Right lobe of liver (tissue), 6 donors: ENCODE results near the gene VAV3. TPM values are rescaled to one million over a fixed set of nuclear protein-coding genes. Genes with fewer than 3 reads are reported as not detected.

Experiments used
- ATAC-seq, 4 donors: fragments of 200-7000 bp; cut with Tn5 transposase; one replicate each; pipeline ENCODE4 v1.9.1; 2020; ENCODE audit warnings: mild to moderate bottlenecking in 4 of 4, moderate library complexity in 4 of 4
- DNase-seq, 3 donors: peaks; one replicate each; pipeline ENCODE4 v3.0.0-alpha.2; 2020
- H3K27ac ChIP-seq, 3 donors: fragments of 200-600 bp; one replicate each; pipeline ENCODE4 v1.8.0; 2022
- H3K27me3 ChIP-seq, 2 donors: fragments of 200-600 bp; one replicate each; pipeline ENCODE4 v1.8.0; 2022
- H3K36me3 ChIP-seq, 4 donors: fragments of 200-600 bp; sonication (generic) in 1 of 4; one replicate each; pipeline versions ENCODE4 v1.5.1 to v1.8.0; 2017 to 2022; ENCODE audit warnings: control low read depth in 1 of 4
- H3K4me1 ChIP-seq, 4 donors: fragments of 200-600 bp; sonication (generic) in 1 of 4; one replicate each; pipeline versions ENCODE4 v1.5.1 to v1.8.0; 2017 to 2022; ENCODE audit warnings: control low read depth in 1 of 4
- H3K4me3 ChIP-seq, 3 donors: fragments of 200-600 bp; one replicate each; pipeline ENCODE4 v1.8.0; 2022
- H3K9me3 ChIP-seq, 4 donors: fragments of 200-600 bp; sonication (generic) in 1 of 4; one replicate each; pipeline versions ENCODE4 v1.5.1 to v1.8.0; 2017 to 2022; ENCODE audit warnings: control low read depth in 1 of 4
- POLR2A ChIP-seq: fragments of 450-650 bp; IDR thresholded peaks from one replicate; pipeline ENCODE4 v1.6.1; 2017; ENCODE audit warnings: antibody characterized with exemption, mild to moderate bottlenecking
- WGBS: methylation state at CpG from one replicate; pipeline ENCODE4 v1.1.6; 2018; ENCODE audit warnings: low coverage, low lambda C conversion rate; ENCODE audit not compliant: insufficient coverage; ENCODE audit errors: missing lambda C conversion rate; 5-methylcytosine and 5-hydroxymethylcytosine counted together
- intact Hi-C, 2 donors: fragments of 100-400 bp; cut with DNase I; formaldehyde crosslinking; loops; one replicate each; pipeline versions ENCODE4 v1.11.2 to v1.14.1; 2022
- total RNA-seq, 6 experiments: library from RNA; depleted of rRNA in 2 of 6; stranded (reverse); fragments of >200 nt in 2 of 6; fragmentation: NEBNext Ultra II Directional in 3 of 6; extraction: Animal tissue kit (Norgen Biotek cat#: 25700) in 3 of 6; gene quantifications; one replicate each; pipeline versions ENCODE4 v1.1.0 to v1.2.4, GENCODE V29; 2016 to 2023
- TF ChIP-seq, protein P1 (sequence below), 4 donors: fragments of 200-600 bp in 3 of 4; fragments of 450-650 bp in 1 of 4; IDR thresholded peaks; one replicate each; pipeline versions ENCODE4 v1.5.1 to v1.8.0; 2016 to 2022; ENCODE audit warnings: antibody characterized with exemption in 4 of 4, mild to moderate bottlenecking in 2 of 4
- donor health status: DM: no; HTN: yes; CAD: no.
- donor health status: DM: no; HTN: no; CAD: no.
- donor health status: DM: no; HTN: no; CAD: no.
- donor health status: DM: no; HTN: yes; CAD: no.
- donor health status: DM: no; HTN: yes; CAD: no.

The VAV3 gene
- total RNA-seq, 6 experiments from 2014 or later = 0.77 to 3.6 (median 1.5) TPM

DNA sequence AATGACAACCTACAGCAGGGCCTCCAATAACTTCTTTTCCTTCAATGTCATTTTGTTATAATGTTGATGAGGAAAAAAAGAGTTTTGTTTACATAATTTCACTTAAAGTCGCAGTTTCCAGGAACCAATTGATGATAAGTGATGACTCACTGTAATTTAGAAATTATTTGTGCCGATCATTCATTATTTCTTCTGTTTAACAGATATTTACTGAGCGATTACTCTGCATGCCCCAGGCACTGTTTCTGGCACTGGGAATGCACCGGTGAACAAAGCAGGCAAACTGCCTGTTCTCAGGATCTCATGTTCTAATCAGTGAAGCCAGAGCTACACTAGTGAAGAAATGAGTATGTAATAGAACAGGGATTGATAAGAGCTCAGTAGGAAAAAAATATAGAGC is 420.7 kb downstream of the VAV3 start:
- Histone ChIP-seq H3K9me3 (no peaks in the 10 kb centered on the region), H3K36me3 (no peaks in the 10 kb centered on the region), H3K4me1 (no peaks in the 10 kb centered on the region), H3K27ac (no peak overlapping the region), H3K27me3 (no peaks in the 10 kb centered on the region), H3K4me3 (no peak overlapping the region)
- ATAC-seq = no peak
- DNase-seq = no peak
- 78% methylated on average over 4 of the region's 4 CpGs for WGBS
- TF ChIP-seq, protein P1, sequence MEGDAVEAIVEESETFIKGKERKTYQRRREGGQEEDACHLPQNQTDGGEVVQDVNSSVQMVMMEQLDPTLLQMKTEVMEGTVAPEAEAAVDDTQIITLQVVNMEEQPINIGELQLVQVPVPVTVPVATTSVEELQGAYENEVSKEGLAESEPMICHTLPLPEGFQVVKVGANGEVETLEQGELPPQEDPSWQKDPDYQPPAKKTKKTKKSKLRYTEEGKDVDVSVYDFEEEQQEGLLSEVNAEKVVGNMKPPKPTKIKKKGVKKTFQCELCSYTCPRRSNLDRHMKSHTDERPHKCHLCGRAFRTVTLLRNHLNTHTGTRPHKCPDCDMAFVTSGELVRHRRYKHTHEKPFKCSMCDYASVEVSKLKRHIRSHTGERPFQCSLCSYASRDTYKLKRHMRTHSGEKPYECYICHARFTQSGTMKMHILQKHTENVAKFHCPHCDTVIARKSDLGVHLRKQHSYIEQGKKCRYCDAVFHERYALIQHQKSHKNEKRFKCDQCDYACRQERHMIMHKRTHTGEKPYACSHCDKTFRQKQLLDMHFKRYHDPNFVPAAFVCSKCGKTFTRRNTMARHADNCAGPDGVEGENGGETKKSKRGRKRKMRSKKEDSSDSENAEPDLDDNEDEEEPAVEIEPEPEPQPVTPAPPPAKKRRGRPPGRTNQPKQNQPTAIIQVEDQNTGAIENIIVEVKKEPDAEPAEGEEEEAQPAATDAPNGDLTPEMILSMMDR (IDR thresholded peaks at IDR 0.05) = no peak
- no peak for TF ChIP-seq POLR2A
- intact Hi-C loops = no loop called here

DNA sequence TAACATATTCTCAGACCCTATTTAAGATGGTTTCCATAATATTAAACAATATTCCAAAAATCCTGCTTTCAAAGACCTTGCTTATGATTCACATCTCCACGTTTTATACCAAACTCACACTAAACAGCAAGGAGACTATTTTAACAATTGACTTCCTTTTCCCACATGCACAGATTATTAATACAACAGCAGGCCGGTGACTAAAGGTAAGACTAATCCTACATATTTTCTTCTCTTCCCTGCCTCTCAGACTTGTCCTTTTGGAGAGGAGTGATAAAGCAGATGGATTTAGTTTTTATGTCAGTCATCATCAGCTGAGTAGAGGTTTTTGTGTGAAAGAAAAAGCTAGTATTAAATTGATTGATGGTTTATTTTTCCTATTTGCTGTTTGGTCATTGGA is 423.6 kb downstream of the VAV3 start:
- 57% methylated on average over 2 of the region's 2 CpGs for WGBS
- H3K4me3 ChIP-seq = no peak overlapping the region
- H3K4me1 ChIP-seq = no peaks in the 10 kb centered on the region
- intact Hi-C loops = no loop called here
- no peak overlapping the region for H3K27ac ChIP-seq
- TF ChIP-seq POLR2A = no peak
- TF ChIP-seq, protein P1 (IDR thresholded peaks at IDR 0.05) = no peak
- no peaks in the 10 kb centered on the region for H3K27me3 ChIP-seq
- DNase-seq (no peak), ATAC-seq (no peak)
- H3K9me3 ChIP-seq = no peaks in the 10 kb centered on the region
- H3K36me3 ChIP-seq = no peaks in the 10 kb centered on the region

DNA sequence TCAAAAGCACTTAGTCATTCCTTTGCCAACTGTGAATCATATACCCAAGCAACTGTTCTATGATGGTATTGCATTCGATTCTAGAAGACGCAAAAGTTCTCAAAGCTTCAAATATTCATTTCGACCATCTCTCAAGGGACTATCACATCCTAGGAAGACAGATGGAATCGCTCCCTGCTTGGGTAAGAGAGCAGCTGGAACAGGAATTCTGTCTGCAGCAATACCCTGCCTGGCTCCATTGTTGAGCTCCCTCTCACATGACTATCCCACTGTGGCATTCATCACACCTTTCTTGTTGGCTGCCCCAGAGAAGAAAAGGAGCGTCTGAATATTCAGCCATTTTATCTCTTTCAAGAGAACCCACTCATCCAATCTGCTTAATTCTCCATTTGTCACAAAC is 426.5 kb downstream of the VAV3 start:
- ATAC-seq = no peak
- Histone ChIP-seq H3K4me3 (no peak overlapping the region), H3K36me3 (no peaks in the 10 kb centered on the region), H3K27ac (no peak overlapping the region), H3K4me1 (no peaks in the 10 kb centered on the region), H3K9me3 (no peaks in the 10 kb centered on the region), H3K27me3 (no peaks in the 10 kb centered on the region)
- no peak for DNase-seq
- intact Hi-C loops = no loop called here
- WGBS = 69% methylated on average over 5 of the region's 5 CpGs
- TF ChIP-seq, protein P1 (IDR thresholded peaks at IDR 0.05) = no peak
- TF ChIP-seq POLR2A = no peak

DNA sequence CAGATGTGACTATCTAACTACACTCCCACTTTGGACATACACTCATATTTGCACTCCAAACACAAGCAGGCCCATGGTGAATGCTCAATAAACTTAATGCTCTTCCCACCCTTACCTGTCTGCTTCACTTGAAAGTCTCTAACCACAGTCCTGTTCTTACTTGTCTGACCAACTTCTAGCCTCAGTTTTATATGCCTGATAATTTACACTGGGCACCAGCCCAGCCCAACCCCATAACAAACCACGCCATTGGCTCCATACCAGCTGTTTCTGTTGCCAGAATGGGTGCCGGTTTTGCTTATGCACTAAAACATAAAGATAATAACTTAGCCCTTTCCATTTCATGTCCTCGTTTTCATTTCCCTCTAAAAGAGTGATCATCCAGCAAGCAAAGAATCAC is 428.7 kb downstream of the VAV3 start:
- H3K36me3 ChIP-seq = no peaks in the 10 kb centered on the region
- no peaks in the 10 kb centered on the region for H3K4me1 ChIP-seq
- no peak overlapping the region for H3K27ac ChIP-seq
- intact Hi-C loops = no loop called here
- no peak overlapping the region for H3K4me3 ChIP-seq
- DNase-seq (no peak), ATAC-seq (no peak)
- no peaks in the 10 kb centered on the region for H3K27me3 ChIP-seq
- 51% methylated on average over 3 of the region's 3 CpGs for WGBS
- no peak for TF ChIP-seq POLR2A
- TF ChIP-seq, protein P1 (IDR thresholded peaks at IDR 0.05) = no peak
- H3K9me3 ChIP-seq = no peaks in the 10 kb centered on the region

DNA sequence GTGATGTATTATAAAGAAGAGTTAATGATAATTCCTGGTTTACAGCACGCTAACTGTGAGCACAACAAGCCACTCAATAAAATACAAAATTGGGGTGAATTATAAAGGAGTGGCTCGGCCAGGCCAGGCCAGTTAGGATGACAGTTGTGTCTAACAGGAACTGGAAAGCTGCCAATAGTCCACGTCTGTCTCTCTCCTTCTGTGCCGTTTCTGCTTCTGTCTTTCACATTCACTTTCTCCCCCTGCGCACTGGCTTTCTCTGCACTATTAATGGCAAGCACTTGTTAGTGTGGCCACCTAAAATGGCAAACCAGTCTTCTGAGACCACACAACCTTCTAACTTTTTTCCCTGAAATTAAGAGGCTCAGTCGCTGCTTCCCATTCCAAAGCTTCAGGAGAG is 429.9 kb downstream of the VAV3 start:
- no peak for DNase-seq
- no peaks in the 10 kb centered on the region for H3K9me3 ChIP-seq
- H3K36me3 ChIP-seq = no peaks in the 10 kb centered on the region
- H3K4me3 ChIP-seq = no peak overlapping the region
- intact Hi-C loops = no loop called here
- H3K27me3 ChIP-seq = no peaks in the 10 kb centered on the region
- TF ChIP-seq, protein P1 (IDR thresholded peaks at IDR 0.05) = no peak
- no peak for TF ChIP-seq POLR2A
- WGBS = 63% methylated on average over 6 of the region's 6 CpGs
- no peak for ATAC-seq
- H3K27ac ChIP-seq = no peak overlapping the region
- no peaks in the 10 kb centered on the region for H3K4me1 ChIP-seq
